T-cell (primary cell): ENCODE data around the gene IL2RA. TPM values are rescaled to one million over a fixed set of nuclear protein-coding genes. Genes with fewer than 3 reads are reported as not detected.
A peak's percentile ranks its signal among the peaks of the same experiment; 100 is the strongest.

ENCODE experiments used
- ATAC-seq, 4 experiments: fragments of 200-7000 bp in 3 of 4; fragments of 150-1000 bp in 1 of 4; cut with Tn5 transposase; replicated peaks in 1 of 4; 1 replicate in 3 of 4; 2 replicates in 1 of 4; pipeline ENCODE4 v1.10.0; 2021; ENCODE audit warnings: moderate library complexity in 3 of 4, mild to moderate bottlenecking in 2 of 4, moderate number of reproducible peaks in 1 of 4
- CTCF ChIA-PET, 2 donors: fragments of 300-600 bp; sonication (Branson Sonifier 250); formaldehyde crosslinking; loops; one replicate each; lab custom pipeline; 2022; ENCODE audit warnings: antibody characterized with exemption in 2 of 2; lab: Charles Lee
- POLR2A ChIA-PET, 2 donors: fragments of 300-600 bp; sonication (Branson Sonifier 250); formaldehyde crosslinking; loops; one replicate each; lab custom pipeline; 2022; ENCODE audit warnings: antibody characterized with exemption in 2 of 2; lab: Charles Lee
- DNase-seq, 35 experiments: peaks; one replicate each; pipeline versions ENCODE4 v3.0.0 to v3.0.0-alpha.2; 2013 to 2023
- H3K27ac ChIP-seq: one replicate; pipeline ENCODE4 v1.5.1; 2013; ENCODE audit warnings: low read length
- H3K27me3 ChIP-seq, 2 experiments: replicated peaks in 1 of 2; 1 replicate in 1 of 2; 2 replicates in 1 of 2; pipeline versions ENCODE4 v1.6.1 to v1.7.0; 2013; ENCODE audit warnings: low read length in 1 of 2, mixed read lengths in 1 of 2; ENCODE audit not compliant: control insufficient read depth in 2 of 2, insufficient read depth in 2 of 2; ENCODE audit errors: extremely low read depth in 1 of 2
- H3K36me3 ChIP-seq, 2 donors: 1 replicate in 1 of 2; 2 replicates in 1 of 2; pipeline versions ENCODE4 v1.6.1 to v1.7.0; 2013; ENCODE audit warnings: low read length in 1 of 2; ENCODE audit not compliant: control insufficient read depth in 2 of 2, insufficient read depth in 1 of 2; ENCODE audit errors: extremely low read depth in 1 of 2
- H3K4me1 ChIP-seq, 2 experiments: 1 replicate in 1 of 2; 2 replicates in 1 of 2; pipeline versions ENCODE4 v1.6.1 to v1.7.0; 2013; ENCODE audit warnings: low read length in 2 of 2, mixed read lengths in 1 of 2; ENCODE audit not compliant: insufficient read depth in 2 of 2, control insufficient read depth in 1 of 2; ENCODE audit errors: extremely low read depth in 1 of 2
- H3K4me3 ChIP-seq, 2 donors: 1 replicate in 1 of 2; 2 replicates in 1 of 2; pipeline versions ENCODE4 v1.5.1 to v1.7.0; 2013; ENCODE audit warnings: mild to moderate bottlenecking in 2 of 2, low read length in 1 of 2, moderate library complexity in 1 of 2; ENCODE audit not compliant: control insufficient read depth in 1 of 2; ENCODE audit errors: extremely low read depth in 1 of 2
- H3K9me3 ChIP-seq: 2 replicates; pipeline ENCODE4 v1.7.0; 2013
- H3K27ac Mint-ChIP-seq, 2 donors: one replicate each; pipeline ENCODE4 v1.8.0; 2020 to 2021; ENCODE audit warnings: mild to moderate bottlenecking in 2 of 2, mixed read lengths in 2 of 2
- H3K27me3 Mint-ChIP-seq, 2 donors: one replicate each; pipeline ENCODE4 v1.8.0; 2021 to 2022; ENCODE audit warnings: mixed read lengths in 2 of 2
- H3K36me3 Mint-ChIP-seq: one replicate; pipeline ENCODE4 v1.8.0; 2021; ENCODE audit warnings: mixed read lengths
- H3K4me1 Mint-ChIP-seq, 3 donors: one replicate each; pipeline ENCODE4 v1.8.0; 2020 to 2022; ENCODE audit warnings: mixed read lengths in 3 of 3, mild to moderate bottlenecking in 1 of 3
- H3K4me3 Mint-ChIP-seq, 3 donors: one replicate each; pipeline ENCODE4 v1.8.0; 2020 to 2022; ENCODE audit warnings: mild to moderate bottlenecking in 3 of 3, mixed read lengths in 3 of 3, moderate library complexity in 3 of 3
- H3K9me3 Mint-ChIP-seq, 3 donors: one replicate each; pipeline ENCODE4 v1.8.0; 2020 to 2022; ENCODE audit warnings: mixed read lengths in 3 of 3
- WGBS: methylation state at CpG from one replicate; pipeline ENCODE4 v1.1.5; 2013; ENCODE audit warnings: missing lambda C conversion rate; ENCODE audit not compliant: insufficient coverage; 5-methylcytosine and 5-hydroxymethylcytosine counted together
- total RNA-seq, 35 experiments: library from RNA in 6 of 35; stranded (reverse) in 6 of 35; fragments of 120-200 nt in 1 of 35; gene quantifications; one replicate each; pipeline versions ENCODE4 v1.2.1 to v1.2.4 and lab custom pipeline; 2013 to 2026

IL2RA gene
- total RNA-seq, 5 donors from 2014 or later (not counting 1 experiment from before 2014, with no cell fraction given), result 19.9 to 40.4 (median 28.1) TPM

DNA sequence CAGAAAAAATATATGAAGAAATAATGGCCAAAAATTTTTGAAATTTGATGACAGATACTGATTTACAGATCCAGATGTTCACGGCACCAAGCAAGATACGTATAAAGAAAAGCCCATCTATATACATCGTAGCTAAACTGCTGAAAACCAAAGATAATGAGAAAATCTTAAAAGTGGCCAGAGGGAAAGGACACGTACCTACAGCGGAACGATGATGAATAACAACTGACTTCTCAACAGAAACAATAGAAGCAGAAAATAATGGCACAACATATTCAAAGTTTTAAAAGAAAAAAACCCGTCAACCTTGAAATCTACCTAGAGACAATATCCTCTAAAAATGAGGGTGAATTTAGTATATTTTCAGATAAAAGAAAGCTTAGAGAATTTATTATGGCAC lies 31.9 kb downstream of the IL2RA start:
- POLR2A ChIA-PET, result interaction anchor here in 1 of 2 donors (0.6 kb wide), 1 partner anchor 605 kb away, joined by 4 read pairs; no protein-coding TSS in a partner anchor

DNA sequence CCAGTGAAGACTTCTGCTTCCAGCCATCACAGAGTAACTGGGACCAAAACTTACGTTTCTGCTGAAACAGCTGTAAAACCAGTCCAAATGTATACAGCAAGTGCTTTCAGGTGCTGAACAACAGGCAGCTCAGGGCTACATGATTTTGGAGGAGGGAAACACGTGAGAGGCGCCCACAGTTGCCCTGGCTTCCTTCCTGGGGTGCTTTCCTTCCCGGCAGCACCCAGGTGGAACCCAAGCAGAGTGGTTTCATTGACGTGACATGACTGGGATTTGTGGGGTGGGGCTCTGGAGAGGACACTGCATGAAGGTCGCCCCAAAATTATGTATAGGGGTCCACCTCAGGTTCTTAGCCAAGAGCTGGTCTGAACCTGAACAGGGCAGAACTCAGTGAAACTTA lies 34.2 kb downstream of the IL2RA start:
- H3K4me1 ChIP-seq, result peaks cover 0 to 4% of the 10 kb centered on the region in 2 experiments
- H3K9me3 Mint-ChIP-seq, result peaks cover 0 to 10% (median 3%) of the 10 kb centered on the region in 3 donors
- WGBS, result 49% methylated on average over 5 of the region's 6 CpGs
- H3K36me3 ChIP-seq, result peaks cover 0 to 6% of the 10 kb centered on the region in 2 donors
- ChIA-PET CTCF (interaction anchor here in 1 of 2 donors (1.8 kb wide), 1 partner anchor 10 kb away, joined by 7 read pairs; no protein-coding TSS in a partner anchor), POLR2A (interaction anchor here in 1 of 2 donors (0.9 kb wide), 1 partner anchor 44 kb away, joined by 4 read pairs; no protein-coding TSS in a partner anchor)
- peaks cover 25% of the 10 kb centered on the region for H3K36me3 Mint-ChIP-seq
- no peak overlapping the region for H3K4me3 ChIP-seq
- H3K9me3 ChIP-seq, result no peaks in the 10 kb centered on the region
- no peaks in the 10 kb centered on the region for H3K27me3 Mint-ChIP-seq
- H3K27ac Mint-ChIP-seq, result peak overlapping the region in 1 of 2 donors; percentile 20
- ATAC-seq, result no peak
- no peak for DNase-seq
- H3K27ac ChIP-seq, result no peak overlapping the region
- no peak overlapping the region for H3K4me3 Mint-ChIP-seq
- H3K4me1 Mint-ChIP-seq, result peaks cover 17 to 38% (median 17%) of the 10 kb centered on the region in 3 donors
- no peaks in the 10 kb centered on the region for H3K27me3 ChIP-seq

More for the DNA sequence above, 31.9 kb downstream of the IL2RA start:
- H3K36me3 ChIP-seq, result no peaks in the 10 kb centered on the region
- peaks cover 0 to 8% of the 10 kb centered on the region in 2 experiments for H3K4me1 ChIP-seq
- Mint-ChIP-seq H3K36me3 (peaks cover 13% of the 10 kb centered on the region), H3K27ac (peak overlapping the region in 1 of 2 donors; percentile 23), H3K4me3 (no peak overlapping the region), H3K9me3 (peaks cover 0 to 10% (median 3%) of the 10 kb centered on the region in 3 donors), H3K27me3 (no peaks in the 10 kb centered on the region), H3K4me1 (peaks cover 17 to 52% (median 19%) of the 10 kb centered on the region in 3 donors)
- no peaks in the 10 kb centered on the region for H3K27me3 ChIP-seq
- no peak overlapping the region for H3K27ac ChIP-seq
- no peaks in the 10 kb centered on the region for H3K9me3 ChIP-seq
- no peak for ATAC-seq
- H3K4me3 ChIP-seq, result no peak overlapping the region
- no peak for DNase-seq
- CTCF ChIA-PET, result interaction anchor here in 1 of 2 donors (0.6 kb wide), 1 partner anchor 1490 kb away, joined by 4 read pairs; no protein-coding TSS in a partner anchor
- 100% methylated on average over 1 of the region's 7 CpGs for WGBS

DNA sequence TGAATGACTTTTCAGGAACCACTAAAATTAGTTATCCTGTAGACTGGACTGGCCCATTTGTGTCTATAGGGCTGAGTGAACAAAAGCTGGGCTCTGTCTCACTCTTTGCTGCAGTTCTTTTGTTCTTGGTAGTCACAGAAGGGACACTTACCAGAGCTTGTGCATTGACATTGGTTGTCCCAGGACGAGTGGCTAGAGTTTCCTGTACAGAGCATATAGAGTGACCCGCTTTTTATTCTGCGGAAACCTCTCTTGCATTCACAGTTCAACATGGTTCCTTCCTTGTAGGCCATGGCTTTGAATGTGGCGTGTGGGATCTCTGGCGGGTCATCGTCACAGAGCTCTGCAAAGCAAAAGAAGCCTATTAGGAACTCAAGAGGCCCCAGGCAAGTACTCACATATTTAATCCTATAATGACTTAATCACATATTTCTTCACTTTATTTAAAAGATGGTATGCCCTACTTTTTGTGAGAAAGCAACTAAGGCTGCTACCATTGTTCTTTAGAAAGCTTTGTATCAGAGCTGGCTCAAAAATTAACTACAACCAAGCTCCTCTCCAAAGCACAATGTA lies 36.4 kb downstream of the IL2RA start:
- H3K36me3 Mint-ChIP-seq, result peaks cover 40% of the 10 kb centered on the region
- ChIA-PET CTCF (interaction anchor here in 1 of 2 donors (0.5 kb wide), 1 partner anchor 391 kb away, joined by 3 read pairs; no protein-coding TSS in a partner anchor), POLR2A (interaction anchor here in 1 of 2 donors (0.7 kb wide), 1 partner anchor 1333 kb away, joined by 5 read pairs; no protein-coding TSS in a partner anchor)
- no peak overlapping the region for H3K27ac Mint-ChIP-seq
- 92% methylated on average over 4 of the region's 6 CpGs for WGBS
- H3K9me3 Mint-ChIP-seq, result peaks cover 0 to 7% (median 3%) of the 10 kb centered on the region in 3 donors
- H3K4me3 ChIP-seq, result no peak overlapping the region
- peaks cover 0 to 4% of the 10 kb centered on the region in 2 experiments for H3K4me1 ChIP-seq
- H3K36me3 ChIP-seq, result peaks cover 0 to 8% of the 10 kb centered on the region in 2 donors
- H3K9me3 ChIP-seq, result no peaks in the 10 kb centered on the region
- ATAC-seq (no peak), DNase-seq (no peak)
- no peak overlapping the region for H3K4me3 Mint-ChIP-seq
- no peak overlapping the region for H3K27ac ChIP-seq
- peaks cover 13 to 33% (median 17%) of the 10 kb centered on the region in 3 donors for H3K4me1 Mint-ChIP-seq
- H3K27me3 ChIP-seq, result no peaks in the 10 kb centered on the region
- H3K27me3 Mint-ChIP-seq, result no peaks in the 10 kb centered on the region

DNA sequence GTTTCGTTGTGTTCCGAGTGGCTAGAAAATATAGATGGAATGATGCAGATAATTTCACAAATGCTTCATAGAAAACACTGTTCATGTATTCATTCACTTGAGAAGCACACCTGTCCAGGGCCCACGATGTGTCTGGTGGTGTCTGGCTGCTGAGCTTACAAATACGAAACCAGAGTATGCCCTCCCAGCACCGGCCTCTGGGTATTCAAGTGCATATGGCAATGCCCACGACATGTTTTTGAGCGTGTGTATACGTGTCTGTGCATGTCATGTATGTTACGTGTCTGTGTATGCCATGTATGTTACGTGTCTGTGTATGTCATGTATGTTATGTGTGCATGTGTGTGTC lies 37.9 kb downstream of the IL2RA start:
- peaks cover 0 to 4% of the 10 kb centered on the region in 2 experiments for H3K4me1 ChIP-seq
- H3K4me3 ChIP-seq, result no peak overlapping the region
- Mint-ChIP-seq H3K36me3 (peaks cover 35% of the 10 kb centered on the region), H3K9me3 (no peaks in the 10 kb centered on the region), H3K27ac (no peak overlapping the region), H3K4me3 (no peak overlapping the region), H3K27me3 (no peaks in the 10 kb centered on the region), H3K4me1 (peaks cover 13 to 25% (median 17%) of the 10 kb centered on the region in 3 donors)
- H3K9me3 ChIP-seq, result no peaks in the 10 kb centered on the region
- peaks cover 0 to 8% of the 10 kb centered on the region in 2 donors for H3K36me3 ChIP-seq
- WGBS, result 91% methylated on average over 4 of the region's 10 CpGs
- no peak overlapping the region for H3K27ac ChIP-seq
- ChIA-PET CTCF (no interaction called here), POLR2A (interaction anchor here in 1 of 2 donors (0.6 kb wide), 1 partner anchor 26 kb away, joined by 4 read pairs; no protein-coding TSS in a partner anchor)
- no peak for ATAC-seq
- no peak for DNase-seq
- no peaks in the 10 kb centered on the region for H3K27me3 ChIP-seq

DNA sequence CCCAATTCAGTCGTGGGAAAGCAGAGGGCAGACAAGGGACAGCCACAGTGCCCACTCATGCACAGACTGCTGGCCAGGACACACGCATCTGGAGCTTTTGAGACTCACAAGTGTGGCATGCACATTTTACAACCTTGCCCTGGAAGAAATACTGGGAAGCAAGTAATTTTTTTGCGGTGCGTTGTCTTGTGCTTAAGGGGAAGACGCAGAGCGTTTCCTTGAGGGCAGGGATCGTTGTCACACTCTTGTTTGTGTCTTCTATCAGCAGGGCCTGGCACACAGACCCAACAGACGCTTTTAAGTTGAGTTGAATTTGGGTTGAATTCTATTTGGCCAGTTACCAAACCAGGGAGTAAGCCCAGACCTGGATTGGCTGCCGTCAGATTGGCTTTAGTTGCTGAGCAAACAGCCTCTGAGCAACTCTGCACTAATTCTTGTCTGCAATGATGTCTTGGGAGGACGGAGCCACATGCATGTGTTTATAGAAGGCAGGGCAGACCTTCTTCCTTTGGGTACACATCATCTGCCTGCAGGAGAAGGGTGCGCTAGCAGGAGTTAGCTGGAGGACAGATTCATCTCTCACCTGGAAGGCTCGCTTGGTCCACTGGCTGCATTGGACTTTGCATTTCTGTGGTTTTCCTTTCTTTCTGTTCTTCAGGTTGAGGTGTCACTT lies 38.4 kb downstream of the IL2RA start:
- no peak for DNase-seq
- Histone ChIP-seq H3K4me3 (no peak overlapping the region), H3K36me3 (peaks cover 0 to 8% of the 10 kb centered on the region in 2 donors), H3K9me3 (no peaks in the 10 kb centered on the region), H3K27me3 (no peaks in the 10 kb centered on the region), H3K4me1 (peaks cover 0 to 4% of the 10 kb centered on the region in 2 experiments), H3K27ac (no peak overlapping the region)
- POLR2A ChIA-PET, result interaction anchor here in 1 of 2 donors (0.6 kb wide), 1 partner anchor 26 kb away, joined by 4 read pairs; no protein-coding TSS in a partner anchor
- CTCF ChIA-PET, result interaction anchor here in 1 of 2 donors (1.3 kb wide), 1 partner anchor 63 kb away, joined by 3 read pairs; no protein-coding TSS in a partner anchor
- ATAC-seq, result no peak
- Mint-ChIP-seq H3K9me3 (no peaks in the 10 kb centered on the region), H3K27me3 (no peaks in the 10 kb centered on the region), H3K4me1 (peaks cover 13 to 25% (median 17%) of the 10 kb centered on the region in 3 donors), H3K4me3 (no peak overlapping the region), H3K27ac (no peak overlapping the region), H3K36me3 (peaks cover 40% of the 10 kb centered on the region)
- 85% methylated on average over 11 of the region's 12 CpGs for WGBS

DNA sequence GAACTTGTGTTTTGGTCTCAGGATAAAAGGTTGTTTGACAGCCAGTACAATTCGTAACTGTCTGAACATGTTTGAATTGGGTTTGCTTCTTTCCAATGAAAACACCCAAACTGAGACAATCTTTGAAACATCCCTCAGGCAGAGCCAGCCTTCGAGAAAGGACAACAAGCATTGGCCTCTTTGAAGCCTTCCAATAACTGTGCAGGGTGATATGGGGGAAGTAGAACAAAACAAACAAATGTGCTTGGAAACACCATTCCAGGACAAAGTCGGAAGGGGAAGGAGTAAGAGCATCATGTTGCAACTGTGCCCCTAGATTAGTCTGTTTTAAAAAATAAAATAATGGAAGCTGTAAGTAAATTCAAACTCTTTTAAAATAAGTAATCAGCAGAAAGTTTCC lies 39.5 kb downstream of the IL2RA start:
- Histone ChIP-seq H3K27ac (no peak overlapping the region), H3K4me1 (no peaks in the 10 kb centered on the region), H3K4me3 (no peak overlapping the region), H3K36me3 (peaks cover 0 to 8% of the 10 kb centered on the region in 2 donors), H3K9me3 (no peaks in the 10 kb centered on the region), H3K27me3 (no peaks in the 10 kb centered on the region)
- POLR2A ChIA-PET, result no interaction called here
- H3K27ac Mint-ChIP-seq, result no peak overlapping the region
- H3K4me1 Mint-ChIP-seq, result peaks cover 5 to 15% (median 7%) of the 10 kb centered on the region in 3 donors
- ATAC-seq (no peak), DNase-seq (no peak)
- no peaks in the 10 kb centered on the region for H3K9me3 Mint-ChIP-seq
- H3K36me3 Mint-ChIP-seq, result peaks cover 42% of the 10 kb centered on the region
- no peaks in the 10 kb centered on the region for H3K27me3 Mint-ChIP-seq
- no CpG with 5 or more reads among the region's 3 CpGs for WGBS
- CTCF ChIA-PET, result interaction anchor here in 1 of 2 donors (1.3 kb wide), 1 partner anchor 64 kb away, joined by 3 read pairs; no protein-coding TSS in a partner anchor
- no peak overlapping the region for H3K4me3 Mint-ChIP-seq
